PC-3 (cell line): ENCODE data around the gene COL3A1.

ENCODE experiments used
- CTCF ChIP-seq: fragments of 300-600 bp; sonication (generic); conservative IDR thresholded peaks from 2 replicates; pipeline ENCODE4 v1.5.1; 2017; ENCODE audit warnings: antibody characterized with exemption, low read depth, mild to moderate bottlenecking, low read length
- EZH2 ChIP-seq: fragments of 300-600 bp; sonication (generic); IDR thresholded peaks from one replicate; pipeline ENCODE4 v1.6.1; 2017; ENCODE audit warnings: antibody characterized with exemption, mild to moderate bottlenecking, low read length; ENCODE audit not compliant: unreplicated experiment

GRCh38 chr2:189012351-189012750 lies 38.2 kb downstream of the COL3A1 start:
- TF ChIP-seq CTCF (no peak), EZH2 (no peak)
